HEK293 (cell line): ENCODE measurements around the gene GFM1.

Experiments used
- CTCF ChIA-PET: fragments of 350-600 bp; formaldehyde crosslinking; extraction: SDS; loops from one replicate; lab custom pipeline; 2021; ENCODE audit warnings: antibody characterized with exemption; lab: Yijun Ruan, JAX
- POLR2A ChIA-PET: fragments of 300-600 bp; formaldehyde crosslinking; extraction: SDS; loops from one replicate; lab custom pipeline; 2020; ENCODE audit warnings: antibody characterized with exemption, inconsistent platforms; lab: Yijun Ruan, JAX
- H3K27ac ChIP-seq: fragments of 200-500 bp; sonication (Bioruptor generic); 2 replicates; pipeline ENCODE4 v1.5.1; 2014; ENCODE audit warnings: low read depth, low read length, control low read depth, inconsistent platforms; ENCODE audit errors: extremely low read depth
- H3K36me3 ChIP-seq, 2 experiments: fragments of 200-500 bp in 1 of 2; sonication (Bioruptor generic) in 1 of 2; 1 replicate in 1 of 2; 2 replicates in 1 of 2; pipeline ENCODE4 v1.5.1; 2014 to 2017; ENCODE audit warnings: inconsistent platforms in 2 of 2, low read length in 2 of 2; ENCODE audit not compliant: control insufficient read depth in 2 of 2, insufficient read depth in 1 of 2
- H3K4me1 ChIP-seq: fragments of 200-500 bp; sonication (Bioruptor generic); 2 replicates; pipeline ENCODE4 v1.5.1; 2014; ENCODE audit warnings: mild to moderate bottlenecking, low read length, inconsistent platforms; ENCODE audit not compliant: control insufficient read depth, insufficient read depth
- H3K4me3 ChIP-seq: 2 replicates; pipeline ENCODE4 v1.5.1; 2011; ENCODE audit warnings: low read depth, mild to moderate bottlenecking, control low read depth, low read length, moderate library complexity
- H3K9me3 ChIP-seq: fragments of 200-500 bp; sonication (Bioruptor generic); 2 replicates; pipeline ENCODE4 v1.5.1; 2014; ENCODE audit warnings: low read depth, low read length, inconsistent platforms; ENCODE audit not compliant: control insufficient read depth, insufficient read depth
- ELK4 ChIP-seq: IDR thresholded peaks from 2 replicates; pipeline ENCODE4 v1.6.1; 2011; ENCODE audit warnings: mild to moderate bottlenecking, low read depth, low read length, borderline replicate concordance
- GLI2 ChIP-seq: fragments of 450-650 bp; formaldehyde crosslinking; IDR thresholded peaks from 2 replicates; pipeline ENCODE4; 2017; ENCODE audit warnings: missing biosample characterization, missing genetic modification characterization, low read depth, borderline replicate concordance
- SETDB1 ChIP-seq: IDR thresholded peaks from one replicate; pipeline ENCODE4 v1.6.1; 2017; ENCODE audit warnings: mild to moderate bottlenecking, low read length, moderate library complexity, mixed read lengths; ENCODE audit not compliant: insufficient read length
- WT1 ChIP-seq: fragments of 450-650 bp; formaldehyde crosslinking; IDR thresholded peaks from 2 replicates; pipeline ENCODE4 v1.5.1; 2016; ENCODE audit warnings: missing biosample characterization, missing genetic modification characterization
- ZBTB10 ChIP-seq: fragments of 450-650 bp; formaldehyde crosslinking; IDR thresholded peaks from 2 replicates; pipeline ENCODE4 v1.5.1; 2016; ENCODE audit warnings: missing biosample characterization, missing genetic modification characterization
- ZNF140 ChIP-seq: fragments of 450-650 bp; formaldehyde crosslinking; IDR thresholded peaks from 2 replicates; pipeline ENCODE4 v1.5.1; 2016; ENCODE audit warnings: missing biosample characterization, missing genetic modification characterization
- ZNF169 ChIP-seq: fragments of 450-650 bp; formaldehyde crosslinking; IDR thresholded peaks from 2 replicates; pipeline ENCODE4 v1.5.1; 2016; ENCODE audit warnings: missing biosample characterization, missing genetic modification characterization
- ZNF2 ChIP-seq: fragments of 450-650 bp; formaldehyde crosslinking; IDR thresholded peaks from 2 replicates; pipeline ENCODE4 v1.5.1; 2016; ENCODE audit warnings: missing biosample characterization, missing genetic modification characterization
- ZNF292 ChIP-seq: fragments of 450-650 bp; formaldehyde crosslinking; IDR thresholded peaks from 2 replicates; pipeline ENCODE4 v1.5.1; 2016; ENCODE audit warnings: low read depth, missing biosample characterization, missing genetic modification characterization, borderline replicate concordance
- ZNF529 ChIP-seq: fragments of 450-650 bp; formaldehyde crosslinking; IDR thresholded peaks from 2 replicates; pipeline ENCODE4 v1.5.1; 2017; ENCODE audit warnings: missing genetic modification characterization, missing biosample characterization; ENCODE audit not compliant: insufficient replicate concordance
- ZNF544 ChIP-seq: fragments of 450-650 bp; formaldehyde crosslinking; IDR thresholded peaks from 2 replicates; pipeline ENCODE4 v1.5.0; 2017; ENCODE audit warnings: missing biosample characterization, missing genetic modification characterization
- ZNF585B ChIP-seq: fragments of 450-650 bp; formaldehyde crosslinking; IDR thresholded peaks from 2 replicates; pipeline ENCODE4 v1.5.1; 2016; ENCODE audit warnings: missing biosample characterization, missing genetic modification characterization
- ZNF626 ChIP-seq: fragments of 450-650 bp; sonication (Bioruptor Pico); formaldehyde crosslinking; IDR thresholded peaks from 2 replicates; pipeline ENCODE4 v1.5.1; 2018; ENCODE audit warnings: missing biosample characterization, missing genetic modification characterization, inconsistent platforms
- ZNF707 ChIP-seq: fragments of 450-650 bp; formaldehyde crosslinking; IDR thresholded peaks from 2 replicates; pipeline ENCODE4 v1.5.1; 2016; ENCODE audit warnings: missing biosample characterization, missing genetic modification characterization
- ZNF830 ChIP-seq: fragments of 450-650 bp; IDR thresholded peaks from 2 replicates; pipeline ENCODE4 v1.5.0; 2018; ENCODE audit warnings: missing biosample characterization, missing genetic modification characterization, low read depth, mild to moderate bottlenecking, moderate library complexity
- TF ChIP-seq, protein P1 (sequence below): fragments of 450-650 bp; formaldehyde crosslinking; IDR thresholded peaks from 2 replicates; pipeline ENCODE4 v1.5.1; 2016; ENCODE audit warnings: missing biosample characterization, missing genetic modification characterization
- TF ChIP-seq, protein P2 (sequence below): fragments of 450-650 bp; formaldehyde crosslinking; IDR thresholded peaks from 2 replicates; pipeline ENCODE4 v1.5.1; 2016; ENCODE audit warnings: missing biosample characterization, missing genetic modification characterization, borderline replicate concordance

GFM1 gene

DNA sequence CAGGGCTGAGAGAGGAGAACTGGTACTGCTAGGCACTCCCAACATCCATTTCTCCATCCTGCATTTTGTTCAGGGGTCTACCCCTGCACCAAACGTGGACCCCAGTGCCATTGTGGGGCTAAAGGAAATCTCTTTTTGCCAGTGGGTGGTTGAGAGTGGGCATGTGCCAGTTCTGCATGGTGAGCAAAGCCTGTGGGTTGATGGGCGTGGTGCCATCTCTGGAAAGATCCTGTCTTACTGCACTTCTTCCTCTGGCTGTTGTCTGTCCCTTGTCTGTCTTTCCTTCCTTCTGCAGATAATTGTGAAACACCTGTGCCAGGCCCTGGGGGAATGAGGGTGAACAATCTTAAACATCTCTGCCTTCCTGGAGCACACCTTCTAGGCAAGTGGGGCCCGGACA, 89.3 kb downstream of the GFM1 start:
- ChIA-PET CTCF (no interaction called here), POLR2A (no interaction called here)
- H3K4me3 ChIP-seq, result no peak overlapping the region
- H3K36me3 ChIP-seq, result no peaks in the 10 kb centered on the region
- no peaks in the 10 kb centered on the region for H3K9me3 ChIP-seq
- TF ChIP-seq WT1, result no peak
- TF ChIP-seq, protein P1, sequence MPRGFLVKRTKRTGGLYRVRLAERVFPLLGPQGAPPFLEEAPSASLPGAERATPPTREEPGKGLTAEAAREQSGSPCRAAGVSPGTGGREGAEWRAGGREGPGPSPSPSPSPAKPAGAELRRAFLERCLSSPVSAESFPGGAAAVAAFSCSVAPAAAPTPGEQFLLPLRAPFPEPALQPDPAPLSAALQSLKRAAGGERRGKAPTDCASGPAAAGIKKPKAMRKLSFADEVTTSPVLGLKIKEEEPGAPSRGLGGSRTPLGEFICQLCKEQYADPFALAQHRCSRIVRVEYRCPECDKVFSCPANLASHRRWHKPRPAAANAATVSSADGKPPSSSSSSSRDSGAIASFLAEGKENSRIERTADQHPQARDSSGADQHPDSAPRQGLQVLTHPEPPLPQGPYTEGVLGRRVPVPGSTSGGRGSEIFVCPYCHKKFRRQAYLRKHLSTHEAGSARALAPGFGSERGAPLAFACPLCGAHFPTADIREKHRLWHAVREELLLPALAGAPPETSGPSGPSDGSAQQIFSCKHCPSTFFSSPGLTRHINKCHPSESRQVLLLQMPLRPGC (tag by site-specific recombination), result no peak
- TF ChIP-seq ZBTB10 (tag by site-specific recombination), result no peak
- no peak for TF ChIP-seq GLI2 (tag by site-specific recombination)
- TF ChIP-seq ZNF585B (tag by site-specific recombination), result no peak
- TF ChIP-seq ZNF544 (tag by site-specific recombination), result no peak
- TF ChIP-seq SETDB1, result no peak
- TF ChIP-seq ZNF292, result no peak
- TF ChIP-seq ZNF529 (tag by site-specific recombination), result no peak
- TF ChIP-seq ZNF169 (tag by site-specific recombination), result no peak
- TF ChIP-seq, protein P2, sequence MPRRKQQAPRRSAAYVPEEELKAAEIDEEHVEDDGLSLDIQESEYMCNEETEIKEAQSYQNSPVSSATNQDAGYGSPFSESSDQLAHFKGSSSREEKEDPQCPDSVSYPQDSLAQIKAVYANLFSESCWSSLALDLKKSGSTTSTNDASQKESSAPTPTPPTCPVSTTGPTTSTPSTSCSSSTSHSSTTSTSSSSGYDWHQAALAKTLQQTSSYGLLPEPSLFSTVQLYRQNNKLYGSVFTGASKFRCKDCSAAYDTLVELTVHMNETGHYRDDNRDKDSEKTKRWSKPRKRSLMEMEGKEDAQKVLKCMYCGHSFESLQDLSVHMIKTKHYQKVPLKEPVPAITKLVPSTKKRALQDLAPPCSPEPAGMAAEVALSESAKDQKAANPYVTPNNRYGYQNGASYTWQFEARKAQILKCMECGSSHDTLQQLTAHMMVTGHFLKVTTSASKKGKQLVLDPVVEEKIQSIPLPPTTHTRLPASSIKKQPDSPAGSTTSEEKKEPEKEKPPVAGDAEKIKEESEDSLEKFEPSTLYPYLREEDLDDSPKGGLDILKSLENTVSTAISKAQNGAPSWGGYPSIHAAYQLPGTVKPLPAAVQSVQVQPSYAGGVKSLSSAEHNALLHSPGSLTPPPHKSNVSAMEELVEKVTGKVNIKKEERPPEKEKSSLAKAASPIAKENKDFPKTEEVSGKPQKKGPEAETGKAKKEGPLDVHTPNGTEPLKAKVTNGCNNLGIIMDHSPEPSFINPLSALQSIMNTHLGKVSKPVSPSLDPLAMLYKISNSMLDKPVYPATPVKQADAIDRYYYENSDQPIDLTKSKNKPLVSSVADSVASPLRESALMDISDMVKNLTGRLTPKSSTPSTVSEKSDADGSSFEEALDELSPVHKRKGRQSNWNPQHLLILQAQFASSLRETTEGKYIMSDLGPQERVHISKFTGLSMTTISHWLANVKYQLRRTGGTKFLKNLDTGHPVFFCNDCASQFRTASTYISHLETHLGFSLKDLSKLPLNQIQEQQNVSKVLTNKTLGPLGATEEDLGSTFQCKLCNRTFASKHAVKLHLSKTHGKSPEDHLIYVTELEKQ, result no peak
- no peak for TF ChIP-seq ZNF830 (tag by site-specific recombination)
- TF ChIP-seq ELK4, result no peak
- no peak for TF ChIP-seq ZNF140 (tag by site-specific recombination)
- no peak for TF ChIP-seq ZNF626 (tag by site-specific recombination)
- no peak for TF ChIP-seq ZNF2 (tag by site-specific recombination)
- TF ChIP-seq ZNF707 (tag by site-specific recombination), result no peak
- no peak overlapping the region for H3K27ac ChIP-seq
- no peaks in the 10 kb centered on the region for H3K4me1 ChIP-seq
